GM19193 (cell line): Measurements from ENCODE around the gene SDF2L1.

Experiments used
- POLR2A ChIP-seq: IDR thresholded peaks from 4 replicates; pipeline ENCODE4 v1.6.1; 2011; ENCODE audit not compliant: insufficient read depth, insufficient read length; ENCODE audit errors: extremely low read depth

Gene SDF2L1

DNA sequence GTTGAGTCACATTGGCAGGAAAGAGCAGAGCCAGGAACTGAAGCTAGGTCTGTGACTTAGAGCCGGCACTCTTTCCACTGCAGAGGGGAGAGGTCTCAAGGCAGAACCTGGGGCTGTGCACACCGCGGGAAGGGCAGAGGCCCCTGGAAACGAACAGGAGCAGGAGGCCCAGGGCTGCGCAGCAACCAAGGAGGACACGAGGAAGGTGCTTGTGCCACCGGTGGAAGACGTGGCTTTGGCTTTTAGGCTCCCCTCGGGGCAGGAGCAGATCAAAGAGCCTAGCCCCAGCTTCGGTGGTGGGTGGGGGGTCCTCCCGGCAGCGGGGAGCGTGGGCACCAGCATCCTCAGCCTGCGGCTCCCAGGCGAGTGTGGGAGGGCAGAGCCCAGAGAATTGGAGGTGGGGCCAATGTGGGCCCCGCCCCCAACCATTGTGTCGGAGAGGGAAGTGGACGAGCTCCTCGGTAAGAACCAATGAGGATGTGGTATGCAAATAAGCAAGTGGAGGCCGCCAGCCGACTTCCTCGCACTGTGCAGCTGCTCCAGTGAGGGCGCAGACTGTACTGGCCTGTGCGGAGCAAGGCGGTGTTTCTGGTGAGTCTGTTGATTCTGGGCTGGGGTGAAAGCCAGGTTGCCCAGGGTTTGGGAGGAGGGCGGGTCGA, 9.7 kb upstream of the SDF2L1 start, which contains the start of gene CCDC116:
TSS of gene CCDC116 (plus strand) at position 524 of the 659 bp plus-strand sequence. CDS start 422 bp downstream, outside the sequence.
- TF ChIP-seq POLR2A, result no peak

DNA sequence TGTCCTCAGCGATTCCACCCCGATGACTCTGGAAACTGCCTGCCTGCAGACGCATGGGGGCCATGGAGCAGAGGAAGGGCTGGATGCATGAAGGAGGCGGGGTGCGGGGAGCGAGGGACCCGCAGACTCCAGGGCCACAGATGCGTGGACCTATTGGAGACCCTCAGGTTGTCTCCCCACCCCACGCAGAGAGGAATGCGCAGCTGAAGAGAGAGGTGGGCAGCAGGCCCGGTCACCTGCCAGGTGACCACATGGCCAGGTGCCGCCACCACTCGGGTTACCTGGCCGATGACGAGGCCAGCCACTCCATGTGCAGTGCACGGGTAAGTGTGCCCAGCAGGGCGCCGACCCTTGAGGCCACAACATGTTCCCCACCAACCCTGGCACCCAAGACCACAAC, 9.2 kb upstream of the SDF2L1 start:
- TF ChIP-seq POLR2A, result no peak

- no peak for TF ChIP-seq POLR2A
Measured at GRCh38 chr22:21633481-21633880, 8.6 kb upstream of the SDF2L1 start.

GRCh38 chr22:21634081-21634480, 8.0 kb upstream of the SDF2L1 start:
- no peak for TF ChIP-seq POLR2A

DNA sequence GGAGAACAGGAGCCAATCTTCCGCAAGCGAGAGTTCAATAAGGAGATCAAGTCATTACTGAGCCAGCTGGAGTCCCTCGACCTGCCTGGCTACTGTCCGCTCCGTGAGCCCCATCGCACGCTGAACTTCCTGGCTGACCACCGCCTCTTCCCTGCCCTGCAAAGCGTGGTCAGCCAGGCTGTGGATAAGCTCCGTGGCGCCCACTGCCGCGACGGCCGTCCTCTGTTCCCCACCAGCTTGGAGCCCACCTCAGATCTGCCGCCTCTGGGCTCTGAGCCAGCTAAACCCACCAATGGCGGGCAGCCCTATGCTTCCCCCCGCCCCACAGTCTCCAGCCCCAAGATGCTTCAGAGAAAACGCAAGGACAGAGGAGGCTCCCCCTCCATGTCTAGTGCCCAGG, 7.3 kb upstream of the SDF2L1 start:
- no peak for TF ChIP-seq POLR2A

GRCh38 chr22:21635771-21636510, 6.2 kb upstream of the SDF2L1 start:
- TF ChIP-seq POLR2A, result no peak

GRCh38 chr22:21636629-21637218, 5.4 kb upstream of the SDF2L1 start:
- no peak for TF ChIP-seq POLR2A

- no peak for TF ChIP-seq POLR2A
Measured at GRCh38 chr22:21639359-21639758, 2.7 kb upstream of the SDF2L1 start.

- TF ChIP-seq POLR2A, result no peak
Measured at GRCh38 chr22:21640810-21641209, 1.3 kb upstream of the SDF2L1 start.

GRCh38 chr22:21641417-21641788, 699 bp upstream of the SDF2L1 start:
- no peak for TF ChIP-seq POLR2A

DNA sequence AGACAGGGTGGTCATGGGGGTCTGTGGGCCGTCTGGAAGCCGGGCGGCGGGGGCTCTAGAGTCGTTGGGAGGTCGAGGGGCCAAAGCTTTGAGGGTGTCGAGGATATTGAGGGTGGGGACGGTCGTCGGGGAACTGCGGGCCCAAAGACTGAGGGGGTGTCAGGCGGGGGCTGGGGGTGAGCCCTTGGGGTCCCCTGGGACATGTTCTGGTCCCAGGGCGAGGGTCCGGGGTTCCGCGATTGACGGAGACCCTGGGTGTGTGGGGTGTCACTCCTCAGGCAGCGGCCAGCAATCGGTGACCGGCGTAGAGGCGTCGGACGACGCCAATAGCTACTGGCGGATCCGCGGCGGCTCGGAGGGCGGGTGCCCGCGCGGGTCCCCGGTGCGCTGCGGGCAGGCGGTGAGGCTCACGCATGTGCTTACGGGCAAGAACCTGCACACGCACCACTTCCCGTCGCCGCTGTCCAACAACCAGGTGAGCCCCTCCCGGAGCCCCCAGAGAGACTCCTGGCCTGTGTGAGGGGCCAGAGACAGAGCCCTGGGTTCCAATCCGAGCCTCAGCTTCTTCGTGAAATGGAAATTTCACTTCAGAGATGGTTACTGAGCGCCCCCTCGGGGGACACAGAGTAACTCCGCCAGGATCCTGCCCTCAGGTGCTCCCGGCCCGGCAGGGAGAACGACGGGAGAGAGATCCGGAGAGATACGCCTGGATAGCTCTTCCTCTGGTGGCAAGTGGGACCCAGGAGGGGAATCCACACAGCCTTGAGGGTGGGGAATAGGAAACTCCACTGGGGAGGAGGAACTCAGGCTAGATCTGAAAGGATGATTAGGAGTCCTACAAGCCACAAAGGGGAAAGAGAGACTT, 714 bp downstream of the SDF2L1 start:
- TF ChIP-seq POLR2A, result peak; percentile 26

- no peak for TF ChIP-seq POLR2A
Measured at GRCh38 chr22:21643533-21644357, 1.6 kb downstream of the SDF2L1 start.

DNA sequence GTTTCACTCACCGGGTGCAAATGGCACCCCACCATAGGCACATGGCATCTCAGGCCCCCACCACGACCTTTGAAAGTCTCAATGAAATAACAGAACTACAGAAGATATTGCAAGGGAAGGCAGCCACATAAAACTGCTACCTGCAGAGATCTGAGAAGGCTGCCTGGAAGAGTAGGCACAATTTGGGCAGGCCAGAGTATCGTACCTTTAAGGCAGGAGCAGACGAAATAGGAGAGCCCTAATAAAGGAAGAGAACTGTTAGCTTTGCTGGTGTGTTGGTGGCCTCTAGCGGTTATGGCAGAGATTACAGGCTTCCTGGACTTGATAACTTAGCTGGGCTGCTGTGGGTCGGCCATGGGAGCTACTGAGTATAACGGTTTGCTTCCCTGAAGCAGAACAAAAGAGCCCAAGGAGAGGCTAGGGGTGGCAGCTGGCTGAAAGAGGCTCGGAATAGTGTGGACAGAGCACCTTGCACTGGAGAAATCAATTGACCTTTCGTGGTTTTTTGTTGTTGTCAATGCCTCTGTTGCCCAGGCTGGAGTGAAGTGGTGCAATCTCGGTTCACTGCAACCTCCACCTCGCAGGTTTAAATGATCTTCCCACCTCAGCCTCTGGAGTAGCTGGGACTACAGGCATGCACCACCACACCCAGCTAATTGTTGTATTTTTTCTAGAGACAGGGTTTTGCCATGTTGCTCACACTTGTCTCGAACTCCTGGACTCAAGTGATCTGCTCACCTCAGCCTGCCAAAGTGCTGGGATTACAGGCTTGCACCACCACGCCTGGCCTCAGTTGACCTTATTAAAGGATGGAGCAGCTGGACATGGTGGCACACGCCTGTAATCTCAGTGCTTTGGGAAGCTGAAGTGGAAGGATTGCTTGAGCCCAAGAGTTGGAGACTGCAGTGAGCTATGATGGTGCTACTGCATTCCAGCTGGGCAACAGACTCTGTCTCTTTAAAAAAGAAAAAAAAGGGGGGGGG, 4.8 kb downstream of the SDF2L1 start:
- no peak for TF ChIP-seq POLR2A
